GM21737 (cell line): ENCODE data around the gene ADAMTS2.
"Not testable (repeated sequence)": the region's sequence is repeated elsewhere in the genome, so short reads cannot be mapped to it uniquely, and the experiment has no call there.

Source experiments
- ATAC-seq: cut with Tn5 transposase; IDR thresholded peaks from one replicate; pipeline ENCODE4 v1.9.1; 2021; ENCODE audit warnings: mild to moderate bottlenecking, moderate library complexity; ENCODE audit not compliant: unreplicated experiment

Gene ADAMTS2

DNA sequence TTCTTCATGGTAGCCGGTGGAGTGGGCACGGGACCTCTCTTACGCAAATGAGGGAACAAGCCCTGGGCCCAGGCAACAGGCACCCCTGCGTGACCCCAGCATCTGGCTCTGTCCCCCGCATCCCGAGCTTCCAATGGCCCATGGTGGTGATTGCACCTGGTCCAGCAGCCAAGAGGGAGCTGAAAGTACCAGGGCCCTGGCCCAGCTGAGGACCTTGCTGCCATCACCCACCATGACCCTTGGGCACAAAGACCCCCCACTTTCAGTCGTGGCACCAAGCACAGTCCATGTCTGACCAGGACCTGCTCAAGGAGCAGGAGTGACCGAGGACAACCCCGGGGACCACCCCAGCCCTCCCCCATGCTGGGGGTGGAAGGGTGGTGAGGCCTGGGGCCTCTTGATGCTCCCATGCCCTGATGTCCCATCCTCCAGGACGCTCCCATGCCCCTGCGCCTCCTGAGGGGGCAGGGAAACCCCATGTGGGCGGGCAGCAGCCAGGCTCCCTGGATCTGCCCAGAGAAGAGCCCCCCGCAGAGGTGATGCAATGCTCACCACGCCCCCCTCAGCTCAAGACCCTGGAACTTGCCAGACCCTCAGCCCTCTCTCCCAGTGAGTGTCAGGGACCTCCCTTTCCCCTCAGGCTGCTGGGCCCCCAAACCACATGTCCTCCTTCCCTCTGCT, 123.9 kb downstream of the ADAMTS2 start:
- no peak for ATAC-seq

GRCh38 chr5:179220716-179221115, 124.5 kb downstream of the ADAMTS2 start:
- no peak for ATAC-seq

DNA sequence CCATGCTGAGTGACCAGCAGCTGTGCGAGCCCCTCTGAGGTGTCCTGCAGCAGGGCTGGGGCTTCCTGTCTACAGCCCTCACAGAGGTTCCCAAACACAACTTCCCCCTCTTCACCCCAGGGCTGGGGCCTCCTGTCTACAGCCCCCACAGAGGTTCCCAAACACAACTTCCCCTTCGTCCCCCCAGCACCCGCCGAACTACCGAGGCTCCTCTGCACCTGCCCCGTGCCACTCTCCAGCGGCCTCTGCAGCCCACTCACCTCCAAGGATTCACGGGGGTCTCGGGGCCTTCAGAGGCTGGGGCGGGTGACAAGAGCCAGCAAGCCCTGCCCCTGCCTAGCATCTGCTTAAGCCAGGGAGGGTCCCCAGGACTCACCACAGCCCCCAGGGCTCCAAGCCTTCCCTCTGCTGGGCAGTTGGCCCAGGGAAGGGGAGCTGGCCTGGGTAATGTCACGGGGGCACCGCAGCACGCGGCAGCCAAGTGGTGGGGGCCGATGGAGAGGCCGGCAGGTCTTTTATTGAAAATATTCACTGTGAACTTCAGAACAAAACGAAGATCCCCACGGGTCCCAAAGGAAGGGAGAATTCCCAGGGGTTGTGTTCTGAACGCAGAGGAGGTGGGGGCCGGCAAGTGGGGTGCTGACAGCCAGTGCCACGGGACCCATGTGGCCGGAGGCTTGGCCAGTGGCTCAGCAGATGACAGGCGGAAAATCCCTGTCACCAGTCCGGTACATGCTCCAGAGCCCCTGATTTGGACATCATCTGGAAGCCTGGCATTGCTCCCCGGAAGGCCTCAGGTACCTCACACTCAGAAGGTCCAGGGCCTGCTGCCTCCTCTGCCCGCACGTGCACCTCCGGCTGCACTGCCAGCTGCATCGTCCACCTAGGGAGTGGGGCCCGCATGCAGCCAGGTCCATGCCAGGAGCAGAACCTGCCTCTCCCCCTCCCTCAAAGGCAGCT, 125.3 kb downstream of the ADAMTS2 start:
- no peak for ATAC-seq

GRCh38 chr5:179218943-179219330, 126.3 kb downstream of the ADAMTS2 start:
- no peak for ATAC-seq

DNA sequence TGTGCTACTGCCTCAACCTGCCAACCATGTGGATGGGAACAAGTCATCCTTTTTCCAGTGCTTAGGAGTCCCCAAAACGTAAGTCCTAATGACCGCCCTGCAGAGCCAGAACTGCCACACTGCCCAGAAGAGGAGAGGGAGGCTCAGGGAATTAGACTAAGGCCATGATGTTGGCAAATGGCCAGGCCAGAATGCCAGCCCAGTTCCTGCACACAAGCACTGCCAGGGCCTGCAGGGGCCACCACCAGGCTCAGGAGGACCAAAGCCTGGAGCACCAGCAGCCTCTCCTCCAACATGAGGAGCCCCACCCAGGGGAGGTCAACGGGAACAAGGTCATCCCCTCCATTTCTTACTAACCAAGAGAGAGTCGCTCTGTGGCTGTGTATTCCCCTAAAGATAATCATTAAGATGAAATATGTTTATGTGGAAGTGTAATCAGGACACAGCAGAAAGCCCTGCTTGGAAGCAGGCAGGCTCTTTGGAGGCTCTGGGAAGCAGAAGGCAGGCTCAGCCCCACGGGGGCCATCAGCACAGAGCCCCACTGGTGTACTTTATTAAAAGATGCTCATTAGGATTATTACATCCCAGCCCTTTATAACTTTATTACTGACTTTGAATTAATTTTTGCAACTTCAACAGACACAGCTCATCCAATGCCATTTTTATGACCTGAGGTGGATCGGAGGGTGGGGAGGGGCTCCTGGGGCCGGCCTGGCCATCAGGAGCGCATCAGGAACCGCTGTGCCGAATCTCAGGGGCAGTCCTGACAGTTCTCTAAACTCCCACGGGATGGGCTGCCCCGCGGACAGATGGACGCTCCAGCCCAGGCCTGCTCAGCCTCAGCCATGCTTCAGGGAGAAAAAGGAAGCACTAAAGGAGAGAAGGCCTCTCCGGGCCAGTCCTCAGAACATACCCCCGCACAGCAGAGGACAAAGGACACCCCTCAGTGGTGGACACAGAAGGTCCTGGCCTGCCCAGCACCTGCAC, 127.0 kb downstream of the ADAMTS2 start:
- no peak for ATAC-seq

DNA sequence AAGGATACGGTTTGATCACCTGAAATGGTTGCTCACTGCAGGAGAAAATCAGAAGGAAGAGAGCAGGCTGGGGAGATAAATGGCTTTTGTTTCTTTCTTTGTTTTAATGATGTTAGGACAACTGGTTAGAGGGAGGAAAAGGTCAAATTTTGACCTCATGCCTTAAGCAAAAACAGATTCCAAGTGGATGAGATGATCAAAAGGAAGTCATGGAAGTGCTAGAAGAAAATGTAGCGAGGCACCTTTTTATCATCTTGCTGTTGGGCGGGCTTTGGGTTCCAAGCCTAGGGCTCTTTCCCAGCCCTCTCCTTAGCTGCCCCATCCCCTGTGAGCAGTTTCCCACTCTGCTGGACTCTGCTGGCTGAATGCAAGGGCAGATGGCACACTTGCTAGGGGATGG, 127.9 kb downstream of the ADAMTS2 start:
- ATAC-seq, result no peak

DNA sequence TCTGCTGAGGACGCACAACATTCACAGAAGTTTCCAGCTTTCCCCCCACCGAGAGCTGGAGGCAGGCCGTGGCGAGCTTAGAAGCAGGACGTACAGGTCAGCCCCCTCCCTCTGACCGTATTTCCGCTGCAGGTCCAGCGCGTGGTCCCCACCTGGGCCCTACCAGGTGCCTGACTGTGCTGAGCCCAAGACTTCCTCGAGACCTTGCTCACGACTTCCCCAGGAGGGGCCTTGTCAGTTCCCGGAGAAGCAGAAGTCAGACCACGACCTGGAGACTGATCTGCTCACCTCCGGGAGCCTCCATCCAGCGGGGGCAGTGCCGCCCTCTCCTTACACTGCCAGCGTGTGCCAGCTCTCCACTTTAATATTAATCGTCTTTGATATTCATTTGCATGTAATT, 128.9 kb downstream of the ADAMTS2 start:
- not testable (repeated sequence) for ATAC-seq

- no peak for ATAC-seq
Measured at GRCh38 chr5:179215576-179215975, 129.7 kb downstream of the ADAMTS2 start.

GRCh38 chr5:179214678-179215077, 130.6 kb downstream of the ADAMTS2 start:
- ATAC-seq, result no peak

DNA sequence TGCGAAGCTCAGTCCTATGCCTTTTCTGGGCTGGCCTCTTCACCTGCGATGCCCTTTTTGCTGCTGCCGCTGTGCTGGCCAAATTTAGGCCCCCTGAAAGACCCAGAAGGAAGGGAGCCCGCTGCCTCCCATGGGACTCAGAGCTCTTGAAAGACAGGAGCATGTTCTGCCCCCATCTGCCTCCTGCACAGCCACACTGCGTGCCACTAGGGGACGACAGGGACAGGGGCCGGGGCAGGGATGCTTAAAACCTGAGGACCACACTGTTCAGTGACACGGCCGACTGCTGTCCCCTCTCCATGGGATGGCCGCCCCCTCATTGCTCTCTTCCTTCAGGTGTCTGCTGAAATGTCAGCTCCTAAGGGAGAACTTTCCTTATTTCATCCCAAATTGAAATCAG, 132.4 kb downstream of the ADAMTS2 start:
- no peak for ATAC-seq

DNA sequence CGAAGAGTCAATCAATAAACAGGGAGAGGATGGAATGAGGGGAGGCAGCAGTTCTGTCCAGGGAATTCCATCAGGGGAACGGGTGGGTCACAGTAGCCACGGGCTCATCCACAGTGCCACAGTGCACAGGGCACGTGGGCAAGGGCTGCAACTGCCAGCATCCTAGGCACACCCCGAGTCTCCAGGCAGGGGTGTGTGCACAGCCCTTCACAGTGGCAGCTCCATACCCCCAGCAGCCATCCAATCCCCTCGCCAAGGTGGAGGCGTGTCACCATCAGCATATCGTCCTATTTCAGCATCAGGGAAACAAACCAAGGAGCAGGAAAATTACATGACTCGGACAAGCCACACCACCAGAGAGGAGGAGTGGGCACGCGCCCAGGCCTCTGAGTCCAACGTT, 133.6 kb downstream of the ADAMTS2 start:
- no peak for ATAC-seq

- no peak for ATAC-seq
Measured at GRCh38 chr5:179211068-179211467, 134.2 kb downstream of the ADAMTS2 start.

GRCh38 chr5:179210478-179210877, 134.8 kb downstream of the ADAMTS2 start:
- ATAC-seq, result no peak

GRCh38 chr5:179209359-179210150, 135.7 kb downstream of the ADAMTS2 start:
- ATAC-seq, result no peak

DNA sequence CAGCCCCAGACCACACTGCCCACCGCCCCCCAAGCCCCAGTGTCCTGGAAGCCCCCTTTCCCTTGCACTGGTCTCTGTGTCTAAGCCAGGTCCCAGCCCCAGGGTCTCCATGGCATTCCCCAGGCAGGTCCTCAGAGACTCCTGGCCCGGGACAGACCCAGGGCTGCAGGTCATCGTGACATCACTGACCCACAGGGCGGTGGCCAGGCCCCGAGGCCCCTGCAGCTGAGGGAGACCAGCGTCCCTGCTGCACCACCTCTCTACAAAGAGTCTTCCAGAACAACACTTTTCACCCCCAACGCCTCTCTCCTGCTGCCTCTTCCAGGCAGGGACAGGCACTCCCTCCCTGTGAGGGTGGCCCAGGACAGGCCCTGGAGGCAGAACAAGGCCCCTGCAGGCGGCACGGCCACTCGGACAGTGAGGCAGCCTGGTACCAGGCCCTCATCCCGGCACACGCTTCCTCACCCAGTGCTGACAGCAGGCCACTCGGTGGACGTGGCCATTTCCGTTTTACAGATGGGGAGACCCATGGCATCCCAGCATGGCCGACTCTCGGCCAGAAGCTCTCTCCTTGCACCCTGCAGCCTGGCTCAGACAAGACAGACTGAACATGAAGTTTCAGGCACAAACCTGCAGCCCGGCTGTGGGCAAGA, 136.4 kb downstream of the ADAMTS2 start:
- no peak for ATAC-seq

DNA sequence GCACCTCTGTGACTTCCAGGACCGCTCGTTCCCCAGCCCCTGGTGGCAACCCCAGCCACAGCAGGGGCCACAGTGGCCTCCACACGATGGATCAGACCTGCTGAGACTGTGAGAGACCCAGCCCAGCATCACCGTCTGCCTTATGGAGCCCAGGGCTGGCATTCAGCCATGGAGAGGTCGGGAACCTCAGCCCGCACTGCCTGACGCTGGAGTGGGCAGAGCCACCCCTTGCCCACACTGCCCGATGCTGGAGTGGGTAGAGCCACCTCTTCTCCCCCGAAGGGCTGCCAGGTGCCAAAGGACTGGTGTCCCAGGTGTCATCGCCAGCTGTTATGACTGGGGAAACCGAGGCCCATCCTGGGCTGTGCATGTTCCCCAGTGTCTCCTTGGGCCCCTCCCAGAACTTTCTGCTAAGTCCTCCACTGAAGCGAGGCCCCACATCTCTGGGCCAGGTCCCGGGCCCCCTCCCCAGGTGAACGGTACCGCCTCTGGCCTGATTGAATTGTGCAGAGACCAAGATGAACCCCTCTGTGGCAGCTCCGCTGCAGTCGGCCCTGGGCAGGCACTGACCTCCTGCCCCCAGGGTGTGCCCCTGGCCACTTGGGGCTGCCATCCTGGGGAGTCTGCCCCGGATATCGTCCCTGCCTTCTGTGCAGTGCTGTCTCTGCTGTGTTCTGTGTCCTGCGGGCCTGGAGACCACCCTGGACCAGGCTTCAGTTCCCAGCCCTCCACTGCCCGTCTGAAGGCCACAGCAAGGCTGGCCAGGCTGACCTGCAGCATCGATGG, 137.1 kb downstream of the ADAMTS2 start:
- ATAC-seq, result no peak

GRCh38 chr5:179207470-179207869, 137.8 kb downstream of the ADAMTS2 start:
- ATAC-seq, result no peak

DNA sequence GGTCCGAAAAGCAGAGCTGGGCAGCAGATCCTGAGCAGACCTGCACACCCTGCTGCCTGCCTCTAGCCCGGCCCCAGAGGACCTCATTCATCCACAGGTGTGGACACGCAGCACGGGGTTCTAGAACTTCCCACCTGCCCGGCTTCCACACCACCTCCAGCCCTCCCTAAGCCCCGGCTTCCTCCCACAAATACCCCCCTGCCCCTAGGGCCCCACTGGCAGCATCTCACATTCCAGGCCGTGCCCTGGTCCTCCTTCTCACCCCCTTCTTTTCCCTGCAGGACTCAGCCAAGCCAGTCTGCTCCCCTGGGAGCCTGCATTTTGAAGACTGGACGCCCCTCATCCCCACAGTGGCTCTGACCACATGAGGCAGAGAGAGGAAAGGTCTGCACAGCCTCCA, 138.9 kb downstream of the ADAMTS2 start:
- no peak for ATAC-seq

GRCh38 chr5:179205277-179205676, 140.0 kb downstream of the ADAMTS2 start:
- ATAC-seq, result no peak
